ENCODE measurements around the gene CLCN2.

Gene CLCN2

GRCh38 chr3:184299488-184300377, 61.7 kb downstream of the CLCN2 start:
- POLR2A ChIA-PET: interaction anchor here (0.6 to 1.0 kb wide), 3 partner anchors 12 to 61 kb away, joined by 3 read pairs; partner anchors contain the start of genes CLCN2 and POLR2H

GRCh38 chr3:184298759-184299487, 62.5 kb downstream of the CLCN2 start, which contains the start of gene PSMD2:
PSMD2 (plus strand) TSS chr3:184299241; CDS start chr3:184299267, 26 bp downstream.
- peak; percentile 95 for DNase-seq (ENCODE audit: extremely low spot score)
- POLR2A ChIA-PET: interaction anchor here (0.6 to 1.0 kb wide), 3 partner anchors 13 to 62 kb away, joined by 3 read pairs; partner anchors contain the start of genes CLCN2 and POLR2H
- CTCF ChIA-PET: no interaction called here
- no peak for TF ChIP-seq TARDBP (IDR thresholded peaks at IDR 0.05)

More at GRCh38 chr3:184299488-184300377, 61.7 kb downstream of the CLCN2 start:
- TF ChIP-seq SUZ12 (IDR thresholded peaks at IDR 0.05) (no peak), HDGF (IDR thresholded peaks at IDR 0.05; ENCODE audit: borderline replicate concordance) (no peak), ARNT (IDR thresholded peaks at IDR 0.05) (no peak), FOXA1 (IDR thresholded peaks at IDR 0.05) (no peak), LEF1 (IDR thresholded peaks at IDR 0.05; ENCODE audit: borderline replicate concordance) (no peak), SP1 (IDR thresholded peaks at IDR 0.05) (no peak), ZNF384 (IDR thresholded peaks at IDR 0.05) (no peak), ELF4 (IDR thresholded peaks at IDR 0.05) (no peak), PKNOX1 (IDR thresholded peaks at IDR 0.05) (no peak), NFRKB (IDR thresholded peaks at IDR 0.05) (no peak), FOXK2 (IDR thresholded peaks at IDR 0.05) (no peak), L3MBTL2 (conservative IDR thresholded peaks at IDR 0.05) (no peak), CTBP1 (IDR thresholded peaks at IDR 0.05; ENCODE audit: borderline replicate concordance) (no peak), BHLHE40 (IDR thresholded peaks at IDR 0.05; ENCODE audit: borderline replicate concordance) (no peak), TARDBP (IDR thresholded peaks at IDR 0.05) (no peak)
- CTCF ChIA-PET: no interaction called here
- DNase-seq (ENCODE audit: extremely low spot score): no peak

- POLR2A ChIA-PET: no interaction called here
- TF ChIP-seq FOXA1 (IDR thresholded peaks at IDR 0.05) (no peak), ZNF384 (IDR thresholded peaks at IDR 0.05) (no peak), SUZ12 (IDR thresholded peaks at IDR 0.05) (no peak), CTBP1 (IDR thresholded peaks at IDR 0.05; ENCODE audit: borderline replicate concordance) (no peak), FOXM1 (IDR thresholded peaks at IDR 0.05; ENCODE audit: borderline replicate concordance) (no peak), PKNOX1 (IDR thresholded peaks at IDR 0.05) (no peak), HDGF (IDR thresholded peaks at IDR 0.05; ENCODE audit: borderline replicate concordance) (no peak), NFRKB (IDR thresholded peaks at IDR 0.05) (no peak), L3MBTL2 (conservative IDR thresholded peaks at IDR 0.05) (no peak), TARDBP (IDR thresholded peaks at IDR 0.05) (no peak), BHLHE40 (IDR thresholded peaks at IDR 0.05; ENCODE audit: borderline replicate concordance) (no peak), LEF1 (IDR thresholded peaks at IDR 0.05; ENCODE audit: borderline replicate concordance) (no peak), ARNT (IDR thresholded peaks at IDR 0.05) (no peak), ELF4 (IDR thresholded peaks at IDR 0.05) (no peak), SP1 (IDR thresholded peaks at IDR 0.05) (no peak), FOXK2 (IDR thresholded peaks at IDR 0.05) (no peak)
- DNase-seq (ENCODE audit: extremely low spot score): no peak
- CTCF ChIA-PET: no interaction called here
These were observed 64.8 kb downstream of the CLCN2 start for GRCh38 chr3:184296616-184297015.

Data from HEK293T (cell line).